Activated CD4-positive, alpha-beta T cell treated with anti-CD3 and anti-CD28 coated beads, Interleukin-2, amount 10 ng/mL, durations not matched to agents 7 days and 5 days (primary cell): ENCODE results near the gene ASIC4. TPM values are rescaled to one million over a fixed set of nuclear protein-coding genes. Genes with fewer than 3 reads are reported as not detected.

Source experiments
- CTCF ChIA-PET: fragments of 350-600 bp; sonication (Branson Sonifier 250); formaldehyde crosslinking; loops from one replicate; lab custom pipeline; 2021; ENCODE audit warnings: antibody characterized with exemption; lab: Charles Lee
- POLR2A ChIA-PET: fragments of 350-600 bp; sonication (Branson Sonifier 250); formaldehyde crosslinking; loops from one replicate; lab custom pipeline; 2021; ENCODE audit warnings: antibody characterized with exemption; lab: Charles Lee
- DNase-seq: peaks from one replicate; pipeline ENCODE4 v3.0.0-alpha.2; 2020
- H3K27ac Mint-ChIP-seq: one replicate; pipeline ENCODE4 v1.8.0; 2021; ENCODE audit warnings: mild to moderate bottlenecking, moderate library complexity, mixed read lengths
- H3K27me3 Mint-ChIP-seq: one replicate; pipeline ENCODE4 v1.8.0; 2021; ENCODE audit warnings: mixed read lengths
- H3K36me3 Mint-ChIP-seq: one replicate; pipeline ENCODE4 v1.8.0; 2021; ENCODE audit warnings: low read depth, mixed read lengths
- H3K4me1 Mint-ChIP-seq: one replicate; pipeline ENCODE4 v1.8.0; 2021; ENCODE audit warnings: mixed read lengths
- H3K4me3 Mint-ChIP-seq: one replicate; pipeline ENCODE4 v1.8.0; 2021; ENCODE audit warnings: mild to moderate bottlenecking, moderate library complexity, mixed read lengths
- H3K9me3 Mint-ChIP-seq: one replicate; pipeline ENCODE4 v1.8.0; 2021; ENCODE audit warnings: mixed read lengths
- total RNA-seq, 2 experiments: library from RNA; stranded (reverse); gene quantifications; one replicate each; pipeline ENCODE4 v1.2.3, GENCODE V29; 2021

ASIC4 gene
- total RNA-seq, 2 experiments from 2014 or later, result not detected

GRCh38 chr2:219525533-219526232 is 11.4 kb downstream of the ASIC4 start:
- Mint-ChIP-seq H3K27ac (no peak overlapping the region), H3K27me3 (peaks cover 81% of the 10 kb centered on the region), H3K4me1 (peaks cover 3% of the 10 kb centered on the region), H3K9me3 (no peaks in the 10 kb centered on the region), H3K4me3 (no peak overlapping the region), H3K36me3 (no peaks in the 10 kb centered on the region)
- ChIA-PET CTCF (interaction anchor here (1.3 to 9.6 kb wide), 3 partner anchors 9 to 123 kb away, joined by 4 to 79 read pairs (median 5); partner anchors contain the start of genes CHPF and TMEM198), POLR2A (interaction anchor here (1.0 kb wide), 1 partner anchor 16 kb away, joined by 3 read pairs; no protein-coding TSS in a partner anchor)
- DNase-seq, result no peak

DNA sequence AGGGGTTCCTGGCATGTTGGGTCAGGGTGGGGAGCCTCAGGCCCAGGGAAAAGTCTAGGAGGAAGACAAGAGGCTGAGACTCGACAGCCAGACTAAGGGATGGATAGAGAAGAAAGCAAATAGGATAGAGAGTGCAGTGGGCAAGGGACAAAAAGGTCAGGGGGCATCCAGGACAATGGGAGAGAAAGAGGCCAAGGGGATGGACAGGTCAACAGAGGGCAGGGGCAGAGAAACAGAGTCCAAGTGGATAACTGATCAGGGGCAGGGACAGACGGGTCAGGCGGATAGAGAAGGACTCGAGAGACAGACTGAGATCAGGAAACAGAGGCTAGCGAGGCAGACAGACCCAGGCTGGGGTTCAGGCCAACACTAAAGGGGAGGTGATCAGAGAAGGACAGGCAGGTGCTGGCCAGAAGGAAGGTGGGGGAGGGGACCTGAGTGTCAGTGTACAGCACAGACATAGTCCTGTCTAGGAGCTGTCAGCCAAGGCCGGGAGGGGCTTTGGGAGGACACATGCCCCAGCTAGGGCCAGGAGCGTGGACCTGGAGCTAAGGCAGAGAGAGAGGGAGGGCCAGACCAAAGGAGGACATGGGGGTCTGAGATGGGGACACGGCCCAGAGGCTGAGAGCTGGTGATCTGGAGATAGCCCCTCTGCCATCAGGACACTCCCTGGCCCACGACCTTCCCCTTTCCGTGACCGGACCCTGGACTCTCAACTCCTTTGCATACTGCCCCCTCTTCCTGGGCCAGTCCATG is 12.2 kb downstream of the ASIC4 start:
- DNase-seq, result no peak
- ChIA-PET POLR2A (interaction anchor here (1.0 kb wide), 1 partner anchor 17 kb away, joined by 3 read pairs; no protein-coding TSS in a partner anchor), CTCF (interaction anchor here (1.3 to 9.6 kb wide), 4 partner anchors 10 to 124 kb away, joined by 4 to 79 read pairs (median 8); partner anchors contain the start of genes CHPF and TMEM198)
- H3K9me3 Mint-ChIP-seq, result no peaks in the 10 kb centered on the region
- no peaks in the 10 kb centered on the region for H3K36me3 Mint-ChIP-seq
- H3K27ac Mint-ChIP-seq, result no peak overlapping the region
- peaks cover 79% of the 10 kb centered on the region for H3K27me3 Mint-ChIP-seq
- H3K4me3 Mint-ChIP-seq, result no peak overlapping the region
- H3K4me1 Mint-ChIP-seq, result peaks cover 3% of the 10 kb centered on the region

DNA sequence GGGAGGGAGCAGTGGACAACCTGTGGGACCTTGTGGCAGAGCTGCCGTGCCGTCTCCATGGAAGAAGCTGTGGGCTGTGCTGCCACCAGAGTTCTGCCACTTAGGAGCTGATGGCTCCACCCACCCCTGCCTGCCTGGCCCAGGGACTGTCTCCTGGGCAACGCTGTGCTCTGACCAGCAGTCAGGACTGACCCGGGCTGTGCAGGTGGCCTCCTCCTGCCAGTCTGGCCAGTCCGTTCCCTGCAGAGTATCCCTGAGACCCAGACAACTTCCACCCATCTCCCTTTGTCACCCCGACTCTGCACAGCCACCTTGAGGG is 12.8 kb downstream of the ASIC4 start:
- Mint-ChIP-seq H3K4me1 (no peaks in the 10 kb centered on the region), H3K9me3 (no peaks in the 10 kb centered on the region), H3K27ac (no peak overlapping the region), H3K27me3 (peaks cover 74% of the 10 kb centered on the region), H3K4me3 (no peak overlapping the region), H3K36me3 (no peaks in the 10 kb centered on the region)
- ChIA-PET POLR2A (interaction anchor here (1.0 kb wide), 1 partner anchor 17 kb away, joined by 3 read pairs; no protein-coding TSS in a partner anchor), CTCF (interaction anchor here (1.6 to 9.6 kb wide), 3 partner anchors 11 to 124 kb away, joined by 5 to 79 read pairs (median 11); partner anchors contain the start of genes CHPF and TMEM198)
- DNase-seq, result no peak

GRCh38 chr2:219527472-219527871 is 13.2 kb downstream of the ASIC4 start:
- ChIA-PET POLR2A (no interaction called here), CTCF (interaction anchor here (1.3 to 9.6 kb wide), 5 partner anchors 9 to 125 kb away, joined by 3 to 79 read pairs (median 11); partner anchors contain the start of genes CHPF, GMPPA and TMEM198)
- Mint-ChIP-seq H3K27me3 (peaks cover 73% of the 10 kb centered on the region), H3K27ac (no peak overlapping the region), H3K4me1 (no peaks in the 10 kb centered on the region), H3K36me3 (no peaks in the 10 kb centered on the region), H3K4me3 (no peak overlapping the region), H3K9me3 (no peaks in the 10 kb centered on the region)
- no peak for DNase-seq

DNA sequence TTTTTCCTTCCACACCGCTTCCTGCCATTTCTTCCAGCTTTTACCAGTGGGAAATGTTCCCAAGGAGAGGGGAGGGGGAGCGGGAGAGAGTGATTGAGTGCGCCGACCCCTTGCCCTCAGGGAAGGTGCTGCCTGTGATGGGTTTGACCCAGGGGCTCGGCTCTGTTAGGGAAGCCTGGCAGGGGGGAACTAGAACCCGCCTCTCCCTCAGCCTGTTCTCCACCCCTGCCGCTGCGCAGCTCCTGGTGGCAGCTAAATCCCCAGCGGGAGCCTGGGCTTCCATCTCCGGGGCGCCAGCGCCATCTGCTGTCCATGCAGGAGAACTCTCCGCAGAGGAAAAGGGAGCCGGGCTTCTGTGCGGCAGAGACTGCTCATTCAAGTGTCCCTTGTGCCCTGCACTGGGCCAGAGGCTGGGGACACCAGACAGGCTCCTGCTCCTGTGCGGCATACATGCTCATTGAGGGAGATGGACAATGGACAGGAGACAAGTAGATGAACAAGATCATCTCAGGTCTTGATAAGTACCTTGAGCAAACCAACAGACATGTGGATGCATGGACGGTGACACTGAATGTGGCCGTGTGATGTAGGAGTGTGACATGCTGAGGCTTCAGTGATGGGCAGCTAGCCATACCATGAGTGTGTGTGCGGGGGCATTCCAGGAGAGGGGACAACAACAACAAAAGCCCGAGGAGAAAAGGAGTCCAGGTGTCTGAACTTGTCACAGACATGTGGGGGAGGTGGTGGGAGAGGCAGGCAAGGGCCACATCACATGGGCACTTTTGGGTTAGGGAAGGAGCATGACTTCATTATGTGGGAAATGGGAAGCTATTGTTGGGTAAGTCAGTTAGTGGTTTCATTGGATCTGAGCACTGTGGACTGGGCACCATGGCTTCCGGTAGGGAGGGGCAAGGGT is 16.0 kb downstream of the ASIC4 start:
- H3K36me3 Mint-ChIP-seq, result no peaks in the 10 kb centered on the region
- POLR2A ChIA-PET, result no interaction called here
- CTCF ChIA-PET, result interaction anchor here (0.6 to 9.6 kb wide), 41 partner anchors 10 to 203 kb away, joined by 3 to 79 read pairs (median 4); partner anchors contain the start of genes CHPF, DNPEP, GMPPA and STK11IP
- no peaks in the 10 kb centered on the region for H3K4me1 Mint-ChIP-seq
- peaks cover 49% of the 10 kb centered on the region for H3K27me3 Mint-ChIP-seq
- DNase-seq, result peak; percentile 87
- no peak overlapping the region for H3K27ac Mint-ChIP-seq
- no peaks in the 10 kb centered on the region for H3K9me3 Mint-ChIP-seq
- no peak overlapping the region for H3K4me3 Mint-ChIP-seq

DNA sequence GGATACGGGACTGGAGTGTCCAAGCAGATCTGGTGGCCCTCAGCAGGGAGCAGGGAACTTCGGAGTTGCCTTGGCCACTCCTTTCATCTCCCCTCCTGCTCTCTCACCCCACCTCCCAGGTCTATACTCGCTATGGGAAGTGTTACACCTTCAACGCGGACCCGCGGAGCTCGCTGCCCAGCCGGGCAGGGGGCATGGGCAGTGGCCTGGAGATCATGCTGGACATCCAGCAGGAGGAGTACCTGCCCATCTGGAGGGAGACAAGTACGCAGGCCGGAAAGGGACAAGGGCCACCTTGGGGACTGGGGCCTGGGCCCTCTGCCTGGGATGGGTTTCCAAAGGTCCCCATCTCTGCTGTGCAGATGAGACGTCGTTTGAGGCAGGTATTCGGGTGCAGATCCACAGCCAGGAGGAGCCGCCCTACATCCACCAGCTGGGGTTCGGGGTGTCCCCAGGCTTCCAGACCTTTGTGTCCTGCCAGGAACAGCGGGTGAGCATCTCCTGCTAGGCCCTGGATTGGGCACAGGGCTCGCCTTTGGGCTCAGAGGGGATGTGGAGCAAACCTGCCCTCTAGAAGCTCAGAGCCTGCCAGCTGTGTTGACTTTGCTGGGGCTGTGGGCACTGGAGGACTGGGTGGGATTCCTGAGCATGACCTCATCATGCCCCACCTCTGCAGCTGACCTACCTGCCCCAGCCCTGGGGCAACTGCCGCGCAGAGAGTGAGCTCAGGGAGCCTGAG is 17.5 kb downstream of the ASIC4 start:
- ChIA-PET CTCF (interaction anchor here (0.6 to 9.6 kb wide), 6 partner anchors 9 to 228 kb away, joined by 3 to 79 read pairs (median 12); partner anchors contain the start of genes CHPF, GMPPA and TMEM198), POLR2A (no interaction called here)
- H3K4me1 Mint-ChIP-seq, result no peaks in the 10 kb centered on the region
- no peak for DNase-seq
- no peaks in the 10 kb centered on the region for H3K36me3 Mint-ChIP-seq
- no peak overlapping the region for H3K4me3 Mint-ChIP-seq
- H3K27ac Mint-ChIP-seq, result no peak overlapping the region
- no peaks in the 10 kb centered on the region for H3K9me3 Mint-ChIP-seq
- H3K27me3 Mint-ChIP-seq, result peaks cover 35% of the 10 kb centered on the region

DNA sequence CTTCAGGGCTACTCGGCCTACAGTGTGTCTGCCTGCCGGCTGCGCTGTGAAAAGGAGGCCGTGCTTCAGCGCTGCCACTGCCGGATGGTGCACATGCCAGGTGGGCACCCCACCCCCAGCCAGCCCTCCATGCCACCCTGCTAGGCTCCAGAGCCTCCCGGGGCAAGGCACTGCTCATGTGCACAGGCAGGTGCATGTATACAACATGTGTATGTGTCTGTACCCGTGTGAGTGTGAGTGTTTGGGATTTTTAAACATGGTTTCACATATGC is 18.0 kb downstream of the ASIC4 start:
- peaks cover 31% of the 10 kb centered on the region for H3K27me3 Mint-ChIP-seq
- H3K27ac Mint-ChIP-seq, result no peak overlapping the region
- DNase-seq, result no peak
- ChIA-PET POLR2A (no interaction called here), CTCF (interaction anchor here (1.0 to 9.6 kb wide), 2 partner anchors 8 to 73 kb away, joined by 3 to 79 read pairs; partner anchors contain the start of genes CHPF and TMEM198)
- H3K4me1 Mint-ChIP-seq, result no peaks in the 10 kb centered on the region
- no peak overlapping the region for H3K4me3 Mint-ChIP-seq
- no peaks in the 10 kb centered on the region for H3K36me3 Mint-ChIP-seq
- no peaks in the 10 kb centered on the region for H3K9me3 Mint-ChIP-seq

GRCh38 chr2:219533930-219534661 is 19.8 kb downstream of the ASIC4 start:
- DNase-seq, result no peak
- no peak overlapping the region for H3K4me3 Mint-ChIP-seq
- no peaks in the 10 kb centered on the region for H3K4me1 Mint-ChIP-seq
- POLR2A ChIA-PET, result no interaction called here
- no peaks in the 10 kb centered on the region for H3K9me3 Mint-ChIP-seq
- H3K27me3 Mint-ChIP-seq, result peaks cover 17% of the 10 kb centered on the region
- no peak overlapping the region for H3K27ac Mint-ChIP-seq
- H3K36me3 Mint-ChIP-seq, result no peaks in the 10 kb centered on the region
- CTCF ChIA-PET, result interaction anchor here (0.8 to 1.1 kb wide), 2 partner anchors 16 to 36 kb away, joined by 3 read pairs; partner anchors contain the start of gene GMPPA

DNA sequence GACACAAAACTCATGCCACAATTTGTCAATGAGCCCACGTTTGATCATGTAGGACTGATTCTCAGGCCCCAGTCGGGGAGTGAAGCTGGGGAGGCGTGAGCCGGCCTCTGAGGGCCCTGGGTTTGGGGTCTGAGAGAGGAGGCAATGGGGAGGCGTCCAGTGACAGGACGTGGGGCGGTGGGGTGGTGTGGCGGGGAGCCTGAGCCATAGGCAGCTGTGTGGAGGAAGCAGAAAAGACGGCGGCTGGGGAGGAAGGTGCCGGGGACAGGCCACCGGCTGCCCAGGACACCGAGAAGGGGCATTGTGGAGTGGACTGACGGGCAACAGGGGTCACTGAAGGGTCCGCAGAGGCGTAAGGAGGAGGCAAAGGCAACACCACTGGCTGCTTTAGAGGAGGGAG is 22.1 kb downstream of the ASIC4 start:
- no peak for DNase-seq
- POLR2A ChIA-PET, result no interaction called here
- H3K4me1 Mint-ChIP-seq, result peaks cover 4% of the 10 kb centered on the region
- H3K27me3 Mint-ChIP-seq, result no peaks in the 10 kb centered on the region
- no peaks in the 10 kb centered on the region for H3K36me3 Mint-ChIP-seq
- CTCF ChIA-PET, result interaction anchor here (0.6 to 1.3 kb wide), 2 partner anchors 25 to 106 kb away, joined by 3 to 5 read pairs; no protein-coding TSS in a partner anchor
- no peak overlapping the region for H3K27ac Mint-ChIP-seq
- no peak overlapping the region for H3K4me3 Mint-ChIP-seq
- H3K9me3 Mint-ChIP-seq, result no peaks in the 10 kb centered on the region

DNA sequence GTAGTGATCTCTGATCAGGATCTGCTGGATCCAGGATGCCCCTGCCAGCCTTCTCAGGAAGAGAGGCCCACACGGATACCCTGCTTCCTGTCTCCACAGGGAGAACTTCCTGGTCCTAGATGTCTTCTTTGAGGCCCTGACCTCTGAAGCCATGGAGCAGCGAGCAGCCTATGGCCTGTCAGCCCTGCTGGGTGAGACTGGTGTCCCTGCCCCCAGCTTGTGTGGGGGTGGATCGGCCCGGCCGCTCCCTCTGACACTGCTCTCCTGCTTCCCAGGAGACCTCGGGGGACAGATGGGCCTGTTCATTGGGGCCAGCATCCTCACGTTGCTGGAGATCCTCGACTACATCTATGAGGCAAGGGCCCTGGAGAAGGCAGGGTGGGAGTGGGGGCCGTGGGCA is 22.7 kb downstream of the ASIC4 start:
- Mint-ChIP-seq H3K9me3 (no peaks in the 10 kb centered on the region), H3K27me3 (no peaks in the 10 kb centered on the region), H3K4me3 (no peak overlapping the region), H3K36me3 (no peaks in the 10 kb centered on the region), H3K27ac (peak overlapping the region; percentile 13), H3K4me1 (peaks cover 7% of the 10 kb centered on the region)
- ChIA-PET CTCF (interaction anchor here (1.0 to 7.3 kb wide), 3 partner anchors 9 to 106 kb away, joined by 3 to 79 read pairs (median 3); no protein-coding TSS in a partner anchor), POLR2A (no interaction called here)
- DNase-seq, result no peak
